GM21723 (cell line): ENCODE results near the gene NQO2.
"Not testable (repeated sequence)": the region's sequence is repeated elsewhere in the genome, so short reads cannot be mapped to it uniquely, and the experiment has no call there.

Experiments
- ATAC-seq: cut with Tn5 transposase; IDR thresholded peaks from one replicate; pipeline ENCODE4 v1.9.1; 2021; ENCODE audit warnings: mild to moderate bottlenecking, moderate library complexity; ENCODE audit not compliant: unreplicated experiment

Gene NQO2

GRCh38 chr6:2988426-2989331 lies 11.0 kb upstream of the NQO2 start:
- peak; percentile 69 for ATAC-seq

- ATAC-seq, result peak; percentile 70
These were observed 10.1 kb upstream of the NQO2 start for GRCh38 chr6:2989332-2990247.

DNA sequence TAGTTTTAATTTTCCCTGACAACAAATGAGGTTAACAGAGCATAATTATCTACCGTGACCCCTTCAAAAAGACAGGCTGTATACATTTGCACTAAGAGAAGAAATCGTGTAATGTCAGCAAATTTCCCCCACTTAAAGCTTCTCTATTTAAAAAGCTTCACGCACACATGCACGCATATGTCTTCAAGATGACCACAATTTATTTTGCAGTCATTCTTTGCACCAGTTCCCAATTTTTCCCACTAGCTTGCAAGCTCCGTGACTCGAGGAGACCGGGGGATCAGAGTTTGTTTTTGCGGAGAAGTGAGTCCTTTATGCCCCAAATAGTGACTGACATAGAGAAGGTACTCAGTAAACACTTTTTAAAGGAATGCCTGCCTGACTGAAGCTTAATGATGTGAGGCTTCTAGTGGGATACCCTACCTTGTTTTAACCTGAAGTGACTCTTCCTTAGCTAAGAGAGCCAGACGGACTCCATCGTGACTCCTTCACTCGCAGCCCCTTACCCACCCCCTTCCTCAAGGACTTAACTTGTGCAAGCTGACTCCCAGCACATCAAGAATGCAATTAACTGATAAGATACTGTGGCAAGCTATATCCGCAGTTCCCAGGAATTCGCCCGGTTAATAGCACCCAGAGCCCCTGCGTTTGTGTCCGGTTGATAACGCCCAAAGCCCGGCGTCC lies 9.3 kb upstream of the NQO2 start:
- no peak for ATAC-seq

- ATAC-seq, result no peak
These were observed 8.7 kb upstream of the NQO2 start for GRCh38 chr6:2990932-2991506.

- ATAC-seq, result no peak
These were observed 7.2 kb upstream of the NQO2 start for GRCh38 chr6:2992330-2992979.

DNA sequence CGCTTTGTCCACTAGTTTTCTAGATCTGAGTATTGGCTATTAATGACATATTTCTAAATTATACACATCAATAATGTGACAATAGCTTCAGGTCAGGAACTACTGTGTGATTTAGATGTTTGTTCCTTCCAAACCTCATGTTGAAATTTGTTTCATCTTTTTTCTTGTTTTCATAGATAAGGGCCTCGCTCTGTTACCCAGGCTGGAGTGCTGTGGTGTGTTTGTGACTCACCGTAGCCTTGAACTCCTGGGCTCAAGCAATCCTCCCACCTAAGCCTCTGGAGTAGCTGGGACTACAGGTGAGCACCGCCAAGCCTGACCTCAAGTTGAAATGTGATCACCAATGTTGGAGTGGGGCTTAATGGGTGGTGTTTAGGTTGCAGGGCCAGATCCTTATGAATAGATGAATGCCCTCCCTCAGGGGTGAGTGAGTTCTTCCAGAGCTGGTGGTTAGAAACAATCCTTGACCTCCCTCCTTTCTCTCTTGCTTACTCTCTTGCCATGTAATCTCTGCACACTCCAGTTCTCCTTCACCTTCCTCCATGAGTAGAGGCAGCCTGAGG lies 5.9 kb upstream of the NQO2 start:
- no peak for ATAC-seq

- not testable (repeated sequence) for ATAC-seq
These were observed 1.3 kb upstream of the NQO2 start for GRCh38 chr6:2998249-2998997.

GRCh38 chr6:2998998-2999617 lies 586 bp upstream of the NQO2 start:
- peak; percentile 29 for ATAC-seq

GRCh38 chr6:3001146-3001772 lies 1.6 kb downstream of the NQO2 start:
- ATAC-seq, result no peak

DNA sequence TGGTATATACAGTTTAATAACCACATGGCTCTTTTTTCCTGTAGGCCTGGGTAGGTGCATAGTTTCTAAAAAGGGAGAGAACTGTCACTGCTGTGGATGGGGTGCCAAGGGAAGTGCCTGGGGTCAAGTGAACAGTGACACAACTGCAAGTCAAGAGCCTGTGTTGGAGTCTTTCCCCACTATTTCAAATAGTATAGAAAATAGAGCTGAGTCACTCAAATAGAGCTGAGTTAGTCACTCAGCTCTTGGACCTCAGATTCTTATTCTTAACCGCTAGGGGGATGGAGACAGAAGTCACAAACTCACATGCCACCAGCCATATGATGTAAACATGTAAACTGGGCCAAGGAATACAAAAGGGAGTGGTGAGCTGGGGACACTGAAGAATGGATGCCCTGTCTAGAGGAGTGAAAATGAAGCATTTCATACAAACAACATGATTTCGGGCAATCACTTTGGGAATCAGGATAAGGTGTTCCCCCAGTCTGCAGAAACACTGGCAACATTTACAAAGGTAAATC lies 2.1 kb downstream of the NQO2 start:
- ATAC-seq, result peak; percentile 39

- ATAC-seq, result not testable (repeated sequence)
These were observed 3.5 kb downstream of the NQO2 start for GRCh38 chr6:3003226-3003625.

DNA sequence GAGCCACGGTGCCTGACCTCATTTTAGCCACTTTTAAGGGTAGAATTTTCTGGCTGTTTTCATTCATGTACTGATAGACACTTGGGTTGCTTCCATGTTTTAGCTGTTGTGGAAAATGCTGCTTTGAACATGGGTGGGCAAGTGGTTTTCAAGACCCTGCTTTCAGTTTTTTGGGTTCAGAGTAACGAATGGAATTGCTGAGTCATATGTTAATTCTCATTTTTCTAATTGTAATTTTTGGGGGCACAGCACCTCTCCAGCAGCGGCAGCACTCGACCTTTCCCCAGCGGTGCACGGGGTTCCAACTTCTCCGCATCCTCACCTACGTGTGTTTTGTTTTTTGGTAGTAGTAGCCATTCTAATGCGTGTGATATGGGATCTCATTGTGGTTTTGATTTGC lies 5.4 kb downstream of the NQO2 start:
- no peak for ATAC-seq

DNA sequence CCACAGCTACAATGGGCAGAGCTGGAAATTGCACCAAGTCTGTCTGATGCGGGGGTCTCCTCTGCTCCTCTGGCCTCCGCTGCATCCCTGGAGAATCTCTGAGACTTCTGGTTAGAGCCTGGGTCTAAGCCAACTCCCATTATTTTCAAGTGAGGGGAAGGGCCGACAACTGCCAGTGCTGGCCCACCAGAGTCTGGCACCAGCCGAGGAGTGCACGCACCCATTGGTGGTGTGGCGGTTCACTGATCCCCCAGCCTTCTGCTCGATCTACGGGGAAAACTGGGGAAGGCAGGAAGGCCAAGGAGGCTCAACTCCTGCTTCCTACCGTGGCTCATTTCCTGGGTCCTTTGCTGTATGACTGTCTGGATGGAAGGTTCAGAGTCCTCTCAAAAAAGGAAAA lies 6.2 kb downstream of the NQO2 start:
- no peak for ATAC-seq

GRCh38 chr6:3006476-3006875 lies 6.8 kb downstream of the NQO2 start:
- no peak for ATAC-seq

GRCh38 chr6:3007571-3007970 lies 7.9 kb downstream of the NQO2 start:
- no peak for ATAC-seq

GRCh38 chr6:3008712-3009265 lies 9.1 kb downstream of the NQO2 start:
- ATAC-seq, result not testable (repeated sequence)

DNA sequence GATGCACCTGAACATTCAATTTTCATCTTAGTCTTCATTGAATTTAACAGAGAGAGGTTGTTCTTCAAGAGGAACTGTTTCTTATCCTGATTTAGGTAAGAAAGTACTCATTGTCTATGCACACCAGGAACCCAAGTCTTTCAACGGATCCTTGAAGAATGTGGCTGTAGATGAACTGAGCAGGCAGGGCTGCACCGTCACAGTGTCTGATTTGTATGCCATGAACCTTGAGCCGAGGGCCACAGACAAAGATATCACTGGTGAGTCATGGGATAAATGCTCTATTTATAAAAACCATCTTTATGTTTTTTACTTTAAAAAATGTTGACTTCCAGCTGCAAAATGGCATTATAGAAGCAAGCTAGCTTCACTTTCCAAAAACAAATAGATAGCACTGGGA lies 10.2 kb downstream of the NQO2 start:
- no peak for ATAC-seq

GRCh38 chr6:3011158-3011557 lies 11.5 kb downstream of the NQO2 start:
- ATAC-seq, result no peak
